Measurements from ENCODE around the gene SFTPD. TPM values are rescaled to one million over a fixed set of nuclear protein-coding genes. Genes with fewer than 3 reads are reported as not detected.

SFTPD gene
- polyA plus RNA-seq, 1 of the 3 experiments (the other 2 are of a cell fraction): 0.03 TPM

DNA sequence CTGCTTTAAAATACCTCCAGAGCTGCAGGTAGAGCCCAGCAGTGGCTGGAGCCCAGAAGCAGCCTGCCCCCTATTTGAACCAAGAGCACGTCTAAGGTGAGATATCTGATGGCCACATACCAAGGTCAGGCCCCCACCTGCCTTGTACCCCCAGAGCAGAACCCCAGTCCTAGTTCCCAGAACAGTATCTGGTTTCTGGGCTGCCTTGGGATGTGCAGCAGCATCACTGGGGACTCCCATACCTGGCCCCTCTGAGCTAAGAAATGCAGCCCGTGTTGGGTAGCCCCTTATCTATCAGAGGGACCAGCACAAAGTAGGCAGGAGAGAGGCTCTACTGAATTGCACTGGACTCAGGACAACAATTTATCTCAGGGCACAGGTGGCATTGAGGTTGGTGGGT lies 8.9 kb downstream of the SFTPD start:
- Histone ChIP-seq H3K4me3 (ENCODE audit: low read depth in 2 of 2, low read length in 1 of 2) (no peak overlapping the region), H3K4me1 (ENCODE audit: control insufficient read depth in 1 of 2, insufficient read depth in 2 of 2, low read depth in 1 of 2, low read length in 1 of 2) (peaks cover 0 to 4% of the 10 kb centered on the region in 2 experiments; a peak in 1 of 4 replicates), H3K79me2 (ENCODE audit: insufficient read depth) (no peaks in the 10 kb centered on the region), H2AFZ (ENCODE audit: low read depth) (no peak overlapping the region), H3K9me2 (no peaks in the 10 kb centered on the region), H4K20me1 (ENCODE audit: insufficient read depth) (no peaks in the 10 kb centered on the region), H3K27me3 (ENCODE audit: insufficient read depth) (no peaks in the 10 kb centered on the region), H3K9me3 (no peaks in the 10 kb centered on the region), H3K9ac (no peak overlapping the region), H3K4me2 (no peak overlapping the region), H3K27ac (ENCODE audit: low read depth in 2 of 2, low read length in 1 of 2) (no peak overlapping the region), H3F3A (replicated peaks; ENCODE audit: insufficient read depth) (no peaks in the 10 kb centered on the region), H3K36me3 (replicated peaks in 1 of 2; ENCODE audit: control insufficient read depth in 1 of 2, insufficient read depth in 2 of 2, low read length in 1 of 2) (no peaks in the 10 kb centered on the region)
- CTCF ChIA-PET: interaction anchor here (0.6 to 1.8 kb wide), 3 partner anchors 11 to 378 kb away, joined by 3 to 5 read pairs (median 4); no protein-coding TSS in a partner anchor
- no peak for TF ChIP-seq MXI1 (IDR thresholded peaks at IDR 0.05; ENCODE audit: low read depth, low read length)
- TF ChIP-seq IRF3 (IDR thresholded peaks at IDR 0.05; ENCODE audit: low read depth, low read length): no peak
- TF ChIP-seq, protein P1, sequence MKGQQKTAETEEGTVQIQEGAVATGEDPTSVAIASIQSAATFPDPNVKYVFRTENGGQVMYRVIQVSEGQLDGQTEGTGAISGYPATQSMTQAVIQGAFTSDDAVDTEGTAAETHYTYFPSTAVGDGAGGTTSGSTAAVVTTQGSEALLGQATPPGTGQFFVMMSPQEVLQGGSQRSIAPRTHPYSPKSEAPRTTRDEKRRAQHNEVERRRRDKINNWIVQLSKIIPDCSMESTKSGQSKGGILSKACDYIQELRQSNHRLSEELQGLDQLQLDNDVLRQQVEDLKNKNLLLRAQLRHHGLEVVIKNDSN (IDR thresholded peaks at IDR 0.05; ENCODE audit: borderline replicate concordance, low read depth): no peak
- TF ChIP-seq RXRA (IDR thresholded peaks at IDR 0.05; ENCODE audit: borderline replicate concordance, low read depth): no peak
- no peak for TF ChIP-seq FOXM1 (IDR thresholded peaks at IDR 0.05; ENCODE audit: low read depth)
- TF ChIP-seq GATA2 (CRISPR knock-in tag; IDR thresholded peaks at IDR 0.05): no peak
- TF ChIP-seq MAX (IDR thresholded peaks at IDR 0.05; ENCODE audit: low read depth): no peak
- no peak for TF ChIP-seq NRF1 (IDR thresholded peaks at IDR 0.05; ENCODE audit: low read depth, low read length)
- TF ChIP-seq, protein P2, sequence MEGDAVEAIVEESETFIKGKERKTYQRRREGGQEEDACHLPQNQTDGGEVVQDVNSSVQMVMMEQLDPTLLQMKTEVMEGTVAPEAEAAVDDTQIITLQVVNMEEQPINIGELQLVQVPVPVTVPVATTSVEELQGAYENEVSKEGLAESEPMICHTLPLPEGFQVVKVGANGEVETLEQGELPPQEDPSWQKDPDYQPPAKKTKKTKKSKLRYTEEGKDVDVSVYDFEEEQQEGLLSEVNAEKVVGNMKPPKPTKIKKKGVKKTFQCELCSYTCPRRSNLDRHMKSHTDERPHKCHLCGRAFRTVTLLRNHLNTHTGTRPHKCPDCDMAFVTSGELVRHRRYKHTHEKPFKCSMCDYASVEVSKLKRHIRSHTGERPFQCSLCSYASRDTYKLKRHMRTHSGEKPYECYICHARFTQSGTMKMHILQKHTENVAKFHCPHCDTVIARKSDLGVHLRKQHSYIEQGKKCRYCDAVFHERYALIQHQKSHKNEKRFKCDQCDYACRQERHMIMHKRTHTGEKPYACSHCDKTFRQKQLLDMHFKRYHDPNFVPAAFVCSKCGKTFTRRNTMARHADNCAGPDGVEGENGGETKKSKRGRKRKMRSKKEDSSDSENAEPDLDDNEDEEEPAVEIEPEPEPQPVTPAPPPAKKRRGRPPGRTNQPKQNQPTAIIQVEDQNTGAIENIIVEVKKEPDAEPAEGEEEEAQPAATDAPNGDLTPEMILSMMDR (IDR thresholded peaks at IDR 0.05): no peak
- no peak for TF ChIP-seq FOSL2 (IDR thresholded peaks at IDR 0.05; ENCODE audit: borderline replicate concordance, low read depth)
- no peak for TF ChIP-seq NFIC (IDR thresholded peaks at IDR 0.05; ENCODE audit: borderline replicate concordance)
- no peak for TF ChIP-seq SMC3 (IDR thresholded peaks at IDR 0.05; ENCODE audit: low read depth, low read length)
- TF ChIP-seq PBX3 (IDR thresholded peaks at IDR 0.05): no peak
- TF ChIP-seq MEF2A (IDR thresholded peaks at IDR 0.05; ENCODE audit: borderline replicate concordance, low read depth): no peak
- no peak for TF ChIP-seq GABPA (IDR thresholded peaks at IDR 0.05; ENCODE audit: low read depth)
- TF ChIP-seq, protein P3, sequence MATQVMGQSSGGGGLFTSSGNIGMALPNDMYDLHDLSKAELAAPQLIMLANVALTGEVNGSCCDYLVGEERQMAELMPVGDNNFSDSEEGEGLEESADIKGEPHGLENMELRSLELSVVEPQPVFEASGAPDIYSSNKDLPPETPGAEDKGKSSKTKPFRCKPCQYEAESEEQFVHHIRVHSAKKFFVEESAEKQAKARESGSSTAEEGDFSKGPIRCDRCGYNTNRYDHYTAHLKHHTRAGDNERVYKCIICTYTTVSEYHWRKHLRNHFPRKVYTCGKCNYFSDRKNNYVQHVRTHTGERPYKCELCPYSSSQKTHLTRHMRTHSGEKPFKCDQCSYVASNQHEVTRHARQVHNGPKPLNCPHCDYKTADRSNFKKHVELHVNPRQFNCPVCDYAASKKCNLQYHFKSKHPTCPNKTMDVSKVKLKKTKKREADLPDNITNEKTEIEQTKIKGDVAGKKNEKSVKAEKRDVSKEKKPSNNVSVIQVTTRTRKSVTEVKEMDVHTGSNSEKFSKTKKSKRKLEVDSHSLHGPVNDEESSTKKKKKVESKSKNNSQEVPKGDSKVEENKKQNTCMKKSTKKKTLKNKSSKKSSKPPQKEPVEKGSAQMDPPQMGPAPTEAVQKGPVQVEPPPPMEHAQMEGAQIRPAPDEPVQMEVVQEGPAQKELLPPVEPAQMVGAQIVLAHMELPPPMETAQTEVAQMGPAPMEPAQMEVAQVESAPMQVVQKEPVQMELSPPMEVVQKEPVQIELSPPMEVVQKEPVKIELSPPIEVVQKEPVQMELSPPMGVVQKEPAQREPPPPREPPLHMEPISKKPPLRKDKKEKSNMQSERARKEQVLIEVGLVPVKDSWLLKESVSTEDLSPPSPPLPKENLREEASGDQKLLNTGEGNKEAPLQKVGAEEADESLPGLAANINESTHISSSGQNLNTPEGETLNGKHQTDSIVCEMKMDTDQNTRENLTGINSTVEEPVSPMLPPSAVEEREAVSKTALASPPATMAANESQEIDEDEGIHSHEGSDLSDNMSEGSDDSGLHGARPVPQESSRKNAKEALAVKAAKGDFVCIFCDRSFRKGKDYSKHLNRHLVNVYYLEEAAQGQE (IDR thresholded peaks at IDR 0.05; ENCODE audit: low read depth, low read length): no peak
- 18% methylated on average over 1 of the region's 2 CpGs for WGBS (ENCODE audit: low lambda C conversion rate)
- POLR2A ChIA-PET: no interaction called here
- no peak for DNase-seq
